GM12874 (cell line): ENCODE data around the gene STK17B.

Source experiments
- TF ChIP-seq, protein P1 (sequence below): IDR thresholded peaks from 2 replicates; pipeline ENCODE4 v1.5.1; 2011; ENCODE audit warnings: low read depth, mild to moderate bottlenecking, control low read depth, low read length, moderate library complexity; ENCODE audit not compliant: insufficient read depth

Gene STK17B

DNA sequence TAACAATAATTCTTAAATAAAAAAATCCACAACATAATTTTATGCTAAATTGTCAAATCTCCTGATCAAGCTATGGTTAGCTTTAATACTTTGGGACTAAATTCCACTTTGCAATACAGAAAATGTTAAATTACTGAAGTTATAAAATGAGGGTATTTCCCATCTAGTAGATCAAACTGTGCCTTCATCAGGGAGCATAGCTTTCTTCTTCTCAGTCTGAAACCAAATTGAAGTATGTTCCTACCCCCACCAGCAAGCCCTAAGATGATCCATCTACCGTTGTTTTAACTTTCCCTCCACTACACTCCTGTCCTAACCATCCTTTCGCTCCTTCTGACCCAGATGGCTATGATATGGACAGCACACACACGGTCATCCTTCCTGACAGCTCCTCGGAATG lies 24.4 kb upstream of the STK17B start:
- TF ChIP-seq, protein P1, sequence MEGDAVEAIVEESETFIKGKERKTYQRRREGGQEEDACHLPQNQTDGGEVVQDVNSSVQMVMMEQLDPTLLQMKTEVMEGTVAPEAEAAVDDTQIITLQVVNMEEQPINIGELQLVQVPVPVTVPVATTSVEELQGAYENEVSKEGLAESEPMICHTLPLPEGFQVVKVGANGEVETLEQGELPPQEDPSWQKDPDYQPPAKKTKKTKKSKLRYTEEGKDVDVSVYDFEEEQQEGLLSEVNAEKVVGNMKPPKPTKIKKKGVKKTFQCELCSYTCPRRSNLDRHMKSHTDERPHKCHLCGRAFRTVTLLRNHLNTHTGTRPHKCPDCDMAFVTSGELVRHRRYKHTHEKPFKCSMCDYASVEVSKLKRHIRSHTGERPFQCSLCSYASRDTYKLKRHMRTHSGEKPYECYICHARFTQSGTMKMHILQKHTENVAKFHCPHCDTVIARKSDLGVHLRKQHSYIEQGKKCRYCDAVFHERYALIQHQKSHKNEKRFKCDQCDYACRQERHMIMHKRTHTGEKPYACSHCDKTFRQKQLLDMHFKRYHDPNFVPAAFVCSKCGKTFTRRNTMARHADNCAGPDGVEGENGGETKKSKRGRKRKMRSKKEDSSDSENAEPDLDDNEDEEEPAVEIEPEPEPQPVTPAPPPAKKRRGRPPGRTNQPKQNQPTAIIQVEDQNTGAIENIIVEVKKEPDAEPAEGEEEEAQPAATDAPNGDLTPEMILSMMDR = no peak

DNA sequence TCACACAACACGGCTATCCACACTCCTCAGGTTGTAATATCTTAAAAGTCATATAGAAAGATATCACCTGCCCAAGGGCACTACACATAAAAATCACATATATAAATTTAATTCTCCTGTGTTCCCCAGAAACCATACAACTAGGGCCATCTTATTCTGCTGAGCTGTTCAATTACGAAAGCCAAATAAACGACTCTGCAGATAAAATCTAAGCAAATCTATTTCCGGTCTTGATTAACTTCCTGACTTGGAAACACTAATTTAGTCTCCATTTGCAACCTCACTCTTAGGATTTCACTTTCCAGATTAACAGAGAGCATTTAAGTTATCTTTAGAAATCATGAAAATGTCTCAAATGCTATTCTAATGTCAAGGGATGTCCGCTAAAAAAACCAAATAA lies 23.9 kb upstream of the STK17B start:
- TF ChIP-seq, protein P1 = no peak

- TF ChIP-seq, protein P1 = no peak
These were observed 20.2 kb upstream of the STK17B start for GRCh38 chr2:196191541-196191940.

DNA sequence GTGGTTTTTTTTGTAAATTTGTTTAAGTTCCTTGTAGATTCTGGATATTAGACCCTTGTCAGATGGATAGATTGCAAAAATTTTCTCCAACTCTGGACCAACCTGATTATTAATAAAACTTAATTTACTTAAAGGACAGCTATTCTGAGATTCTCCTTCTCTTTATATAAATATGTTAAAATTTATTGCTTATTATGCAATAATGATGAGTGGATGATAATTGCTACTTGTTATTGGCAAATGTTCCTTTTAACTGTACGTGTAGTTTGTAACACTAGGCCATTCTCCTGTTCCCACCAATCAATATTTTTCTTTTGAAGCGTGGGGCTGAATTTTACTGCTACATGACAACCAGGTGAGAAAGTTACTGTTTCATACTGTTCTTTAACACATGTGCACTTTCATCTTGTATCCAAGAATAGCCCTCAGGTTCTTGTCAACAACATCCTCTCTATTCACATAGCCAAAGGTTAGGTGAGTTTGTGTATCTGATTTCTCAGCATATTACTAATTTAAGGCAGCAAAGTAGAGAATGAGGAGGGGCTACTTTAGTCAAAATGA lies 16.6 kb upstream of the STK17B start:
- TF ChIP-seq, protein P1 = no peak

- TF ChIP-seq, protein P1 = no peak
These were observed 15.0 kb upstream of the STK17B start for GRCh38 chr2:196186266-196186980.

- TF ChIP-seq, protein P1 = no peak
These were observed 13.5 kb upstream of the STK17B start for GRCh38 chr2:196184921-196185320.

DNA sequence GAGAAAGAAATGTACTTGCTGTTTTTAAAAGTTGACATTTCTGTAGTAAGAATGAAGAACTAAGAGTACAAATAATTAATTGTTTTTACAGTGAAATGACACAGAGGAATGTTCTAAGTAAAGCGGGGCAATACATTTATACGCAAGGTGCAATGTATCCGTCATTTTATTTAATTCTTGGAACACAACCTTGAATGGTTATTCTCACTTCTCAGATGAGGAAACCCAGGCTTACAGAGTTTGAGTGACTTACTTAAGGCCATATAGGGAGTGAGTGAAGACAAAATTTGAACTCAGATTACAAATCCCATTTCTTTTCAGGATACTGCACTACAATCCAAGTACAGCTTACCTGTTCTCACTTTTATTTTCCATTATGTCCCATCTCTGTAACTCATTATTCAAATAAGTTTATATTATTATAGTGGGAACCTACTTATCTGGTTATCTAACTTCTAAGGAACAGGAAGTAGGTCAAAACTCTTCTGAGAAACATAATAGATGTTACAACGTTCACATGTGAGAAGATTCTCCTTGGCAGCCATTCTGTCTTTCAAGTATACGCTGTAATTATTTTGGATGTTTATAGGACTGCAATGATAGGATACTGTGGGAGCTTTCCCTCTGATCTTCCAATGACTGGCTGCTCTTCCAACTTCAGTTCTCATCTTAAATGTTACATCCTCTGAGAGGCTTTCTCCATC lies 12.3 kb upstream of the STK17B start:
- TF ChIP-seq, protein P1 = no peak
